K562 (cell line): ENCODE results near the gene TMEM154. TPM values are rescaled to one million over a fixed set of nuclear protein-coding genes. Genes with fewer than 3 reads are reported as not detected.

Experiments used
- BRF2 ChIP-seq: IDR thresholded peaks from 3 replicates; pipeline ENCODE4 v1.6.1; 2011; ENCODE audit warnings: borderline replicate concordance, mild to moderate bottlenecking; ENCODE audit not compliant: insufficient read length, insufficient read depth
- HDAC2 ChIP-seq: fragments of 450-650 bp; IDR thresholded peaks from 2 replicates; pipeline ENCODE4 v1.6.1; 2016; ENCODE audit warnings: mild to moderate bottlenecking
- PBX2 ChIP-seq, 2 experiments: IDR thresholded peaks in 1 of 2; conservative IDR thresholded peaks in 1 of 2; 2 replicates each; pipeline ENCODE4 v1.6.1; 2016; ENCODE audit warnings: low read depth in 2 of 2, mild to moderate bottlenecking in 1 of 2, missing compliant biosample characterization in 1 of 2, missing genetic modification characterization in 1 of 2, moderate library complexity in 1 of 2
- PTTG1 ChIP-seq: fragments of 450-650 bp; IDR thresholded peaks from 2 replicates; pipeline ENCODE4 v1.6.1; 2016; ENCODE audit warnings: low read depth, mild to moderate bottlenecking, missing genetic modification characterization, missing compliant biosample characterization
- THRA ChIP-seq: fragments of 450-650 bp; IDR thresholded peaks from 2 replicates; pipeline ENCODE4 v1.6.1; 2017; ENCODE audit warnings: mild to moderate bottlenecking, moderate library complexity
- USF1 ChIP-seq: sonication (generic); formaldehyde crosslinking; IDR thresholded peaks from 2 replicates; pipeline ENCODE4 v1.9.0; 2022; ENCODE audit warnings: mild to moderate bottlenecking, missing genetic modification reagents
- ZNF253 ChIP-seq: fragments of 250-450 bp; sonication (Bioruptor Pico); conservative IDR thresholded peaks from 2 replicates; pipeline ENCODE4 v1.6.1; 2021; ENCODE audit warnings: mild to moderate bottlenecking
- ZNF318 ChIP-seq, 2 experiments: fragments of 450-650 bp; IDR thresholded peaks; 2 replicates each; pipeline ENCODE4 v1.6.1; 2016; ENCODE audit warnings: mild to moderate bottlenecking in 2 of 2, borderline replicate concordance in 1 of 2, low read depth in 1 of 2, moderate library complexity in 1 of 2
- polyA plus RNA-seq, 8 experiments: library from polyadenylated mRNA; depleted of rRNA in 4 of 8; stranded (reverse) in 5 of 8; unstranded in 3 of 8; fragments of >200 nt; fragmentation: Nextera tagmentation in 2 of 8; fragmentation: Illumina TruSeq in 1 of 8; extraction: Ambion mirVana in 2 of 8; extraction: Trizol in 1 of 8; gene quantifications; 2 replicates each; pipeline versions ENCODE4 v1.2.1 to v1.2.3, GENCODE V29; 2011 to 2014; ENCODE audit warnings: inconsistent platforms in 1 of 8, missing spikeins in 1 of 8
- total RNA-seq, 7 experiments: library from RNA; depleted of rRNA in 6 of 7; stranded (reverse); fragments of >200 nt in 6 of 7; fragmentation: Illumina TruSeq in 2 of 7; extraction: Trizol in 2 of 7; gene quantifications; 2 replicates each; pipeline versions ENCODE4 v1.2.1 to v1.2.3, GENCODE V29; 2011 to 2021; ENCODE audit warnings: low replicate concordance in 1 of 7

The TMEM154 gene
- total and polyA plus RNA-seq, 9 of the 15 experiments (the other 6 are each of a cell fraction or from before 2014, with no cell fraction given), result 0.13 to 1.8 (median 0.58) TPM

GRCh38 chr4:152700151-152700550, 20.4 kb upstream of the TMEM154 start (continued):
- no peak for TF ChIP-seq PBX2 (CRISPR knock-in tag; IDR thresholded peaks at IDR 0.05; ENCODE audit: low read depth)
- TF ChIP-seq PBX2 (tag; conservative IDR thresholded peaks at IDR 0.05; ENCODE audit: low read depth), result peak; percentile 75
- no peak for TF ChIP-seq ZNF253
- no peak for TF ChIP-seq BRF2
- no peak for TF ChIP-seq ZNF318 (IDR thresholded peaks at IDR 0.05; ENCODE audit: borderline replicate concordance in 1 of 2, low read depth in 1 of 2)
- TF ChIP-seq HDAC2, result no peak
- no peak for TF ChIP-seq THRA
- TF ChIP-seq USF1 (CRISPR knock-in tag), result no peak
- no peak for TF ChIP-seq PTTG1 (tag)
